ENCODE data around the gene NUP50.

DNA sequence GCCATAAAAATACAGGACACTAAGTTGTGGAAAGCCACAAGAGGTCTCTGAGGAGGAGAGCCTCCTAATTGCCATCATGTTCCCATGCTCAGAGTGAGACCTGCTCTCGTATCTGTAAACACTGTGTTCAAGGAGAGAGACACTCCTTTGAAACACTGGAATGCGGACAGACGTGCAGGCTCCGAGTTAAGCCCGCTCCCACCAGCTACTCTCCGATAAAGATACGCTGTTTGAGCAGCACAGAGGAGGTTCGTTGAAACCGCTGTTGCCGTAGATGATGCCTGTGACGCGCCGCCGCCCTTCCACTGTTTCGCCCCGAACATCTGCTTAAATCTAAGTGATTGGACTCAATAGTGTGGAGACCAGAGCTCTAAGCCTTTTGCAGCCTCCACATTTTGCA is 25.1 kb downstream of the NUP50 start:
- TF ChIP-seq, protein P1, sequence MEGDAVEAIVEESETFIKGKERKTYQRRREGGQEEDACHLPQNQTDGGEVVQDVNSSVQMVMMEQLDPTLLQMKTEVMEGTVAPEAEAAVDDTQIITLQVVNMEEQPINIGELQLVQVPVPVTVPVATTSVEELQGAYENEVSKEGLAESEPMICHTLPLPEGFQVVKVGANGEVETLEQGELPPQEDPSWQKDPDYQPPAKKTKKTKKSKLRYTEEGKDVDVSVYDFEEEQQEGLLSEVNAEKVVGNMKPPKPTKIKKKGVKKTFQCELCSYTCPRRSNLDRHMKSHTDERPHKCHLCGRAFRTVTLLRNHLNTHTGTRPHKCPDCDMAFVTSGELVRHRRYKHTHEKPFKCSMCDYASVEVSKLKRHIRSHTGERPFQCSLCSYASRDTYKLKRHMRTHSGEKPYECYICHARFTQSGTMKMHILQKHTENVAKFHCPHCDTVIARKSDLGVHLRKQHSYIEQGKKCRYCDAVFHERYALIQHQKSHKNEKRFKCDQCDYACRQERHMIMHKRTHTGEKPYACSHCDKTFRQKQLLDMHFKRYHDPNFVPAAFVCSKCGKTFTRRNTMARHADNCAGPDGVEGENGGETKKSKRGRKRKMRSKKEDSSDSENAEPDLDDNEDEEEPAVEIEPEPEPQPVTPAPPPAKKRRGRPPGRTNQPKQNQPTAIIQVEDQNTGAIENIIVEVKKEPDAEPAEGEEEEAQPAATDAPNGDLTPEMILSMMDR (IDR thresholded peaks at IDR 0.05): no peak
- TF ChIP-seq EP300 (IDR thresholded peaks at IDR 0.05) (no peak), POLR2A (IDR thresholded peaks at IDR 0.05) (no peak)
